KOPT-K1 (cell line): ENCODE data around the gene CEP250.

ENCODE experiments used
- H3K27ac ChIP-seq: fragments of 200-600 bp; sonication (generic); 2 replicates; pipeline ENCODE4 v1.5.1; 2016; ENCODE audit warnings: antibody characterized with exemption, mild to moderate bottlenecking, low read depth, low read length; ENCODE audit not compliant: poor library complexity, severe bottlenecking
- H3K36me3 ChIP-seq: fragments of 200-600 bp; sonication (generic); 2 replicates; pipeline ENCODE4 v1.5.1; 2017; ENCODE audit warnings: antibody characterized with exemption, mild to moderate bottlenecking, low read length, moderate library complexity; ENCODE audit not compliant: insufficient read depth
- H3K9me3 ChIP-seq: fragments of 200-600 bp; sonication (generic); 2 replicates; pipeline ENCODE4 v1.5.1; 2017; ENCODE audit warnings: antibody characterized with exemption, low read length, mild to moderate bottlenecking; ENCODE audit not compliant: insufficient read depth, poor library complexity, severe bottlenecking

Gene CEP250

DNA sequence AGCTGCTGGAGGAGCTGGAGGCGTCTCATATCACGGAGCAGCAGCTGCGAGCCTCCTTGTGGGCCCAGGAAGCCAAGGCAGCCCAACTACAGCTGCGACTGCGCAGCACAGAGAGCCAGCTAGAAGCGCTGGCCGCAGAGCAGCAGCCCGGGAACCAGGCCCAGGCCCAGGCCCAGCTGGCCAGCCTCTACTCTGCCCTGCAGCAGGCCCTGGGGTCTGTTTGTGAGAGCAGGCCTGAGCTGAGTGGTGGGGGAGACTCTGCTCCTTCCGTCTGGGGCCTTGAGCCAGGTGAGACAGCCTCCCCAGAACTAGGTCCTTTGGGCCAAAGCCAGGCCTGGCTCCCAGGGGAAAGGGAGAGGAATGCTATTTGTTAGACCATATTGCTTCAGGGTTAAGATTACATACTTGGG is 42.4 kb downstream of the CEP250 start:
- Histone ChIP-seq H3K9me3 (no peaks in the 10 kb centered on the region), H3K36me3 (peaks cover 100% of the 10 kb centered on the region), H3K27ac (no peak overlapping the region)

DNA sequence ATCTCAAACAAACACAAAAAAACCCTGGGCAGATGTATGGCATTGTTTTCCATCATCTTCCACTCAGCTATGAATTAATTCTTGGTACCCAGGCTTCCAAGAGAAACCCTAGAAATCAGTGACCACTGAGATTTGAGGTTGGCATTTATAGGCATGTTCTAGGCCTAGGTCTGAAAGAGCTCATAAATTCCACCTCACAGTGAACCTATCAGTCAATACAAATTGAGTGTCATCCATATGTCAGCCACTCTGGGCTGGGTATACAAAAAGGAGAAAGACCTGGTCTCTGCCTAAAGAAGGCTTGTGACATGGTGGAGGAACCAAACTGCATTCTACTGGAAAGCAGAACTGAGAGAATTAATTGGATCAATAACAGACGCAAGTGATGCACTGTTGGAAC is 43.9 kb downstream of the CEP250 start:
- H3K27ac ChIP-seq, result no peak overlapping the region
- H3K36me3 ChIP-seq, result peaks cover 100% of the 10 kb centered on the region
- H3K9me3 ChIP-seq, result no peaks in the 10 kb centered on the region

DNA sequence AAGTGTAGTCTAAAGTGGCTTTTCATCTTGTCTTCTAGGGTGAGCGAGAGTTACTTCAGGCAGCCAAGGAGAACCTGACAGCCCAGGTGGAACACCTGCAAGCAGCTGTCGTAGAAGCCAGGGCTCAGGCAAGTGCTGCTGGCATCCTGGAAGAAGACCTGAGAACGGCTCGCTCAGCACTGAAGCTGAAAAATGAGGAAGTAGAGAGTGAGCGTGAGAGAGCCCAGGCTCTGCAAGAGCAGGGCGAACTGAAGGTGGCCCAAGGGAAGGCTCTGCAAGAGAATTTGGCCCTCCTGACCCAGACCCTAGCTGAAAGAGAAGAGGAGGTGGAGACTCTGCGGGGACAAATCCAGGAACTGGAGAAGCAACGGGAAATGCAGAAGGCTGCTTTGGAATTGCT is 47.0 kb downstream of the CEP250 start:
- Histone ChIP-seq H3K27ac (no peak overlapping the region), H3K36me3 (peaks cover 100% of the 10 kb centered on the region), H3K9me3 (no peaks in the 10 kb centered on the region)

DNA sequence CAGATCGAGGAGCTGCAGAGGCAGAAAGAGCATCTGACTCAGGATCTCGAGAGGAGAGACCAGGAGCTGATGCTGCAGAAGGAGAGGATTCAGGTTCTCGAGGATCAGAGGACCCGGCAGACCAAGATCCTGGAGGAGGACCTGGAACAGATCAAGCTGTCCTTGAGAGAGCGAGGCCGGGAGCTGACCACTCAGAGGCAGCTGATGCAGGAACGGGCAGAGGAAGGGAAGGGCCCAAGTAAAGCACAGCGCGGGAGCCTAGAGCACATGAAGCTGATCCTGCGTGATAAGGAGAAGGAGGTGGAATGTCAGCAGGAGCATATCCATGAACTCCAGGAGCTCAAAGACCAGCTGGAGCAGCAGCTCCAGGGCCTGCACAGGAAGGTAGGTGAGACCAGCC is 47.9 kb downstream of the CEP250 start:
- no peak overlapping the region for H3K27ac ChIP-seq
- no peaks in the 10 kb centered on the region for H3K9me3 ChIP-seq
- peaks cover 100% of the 10 kb centered on the region for H3K36me3 ChIP-seq

DNA sequence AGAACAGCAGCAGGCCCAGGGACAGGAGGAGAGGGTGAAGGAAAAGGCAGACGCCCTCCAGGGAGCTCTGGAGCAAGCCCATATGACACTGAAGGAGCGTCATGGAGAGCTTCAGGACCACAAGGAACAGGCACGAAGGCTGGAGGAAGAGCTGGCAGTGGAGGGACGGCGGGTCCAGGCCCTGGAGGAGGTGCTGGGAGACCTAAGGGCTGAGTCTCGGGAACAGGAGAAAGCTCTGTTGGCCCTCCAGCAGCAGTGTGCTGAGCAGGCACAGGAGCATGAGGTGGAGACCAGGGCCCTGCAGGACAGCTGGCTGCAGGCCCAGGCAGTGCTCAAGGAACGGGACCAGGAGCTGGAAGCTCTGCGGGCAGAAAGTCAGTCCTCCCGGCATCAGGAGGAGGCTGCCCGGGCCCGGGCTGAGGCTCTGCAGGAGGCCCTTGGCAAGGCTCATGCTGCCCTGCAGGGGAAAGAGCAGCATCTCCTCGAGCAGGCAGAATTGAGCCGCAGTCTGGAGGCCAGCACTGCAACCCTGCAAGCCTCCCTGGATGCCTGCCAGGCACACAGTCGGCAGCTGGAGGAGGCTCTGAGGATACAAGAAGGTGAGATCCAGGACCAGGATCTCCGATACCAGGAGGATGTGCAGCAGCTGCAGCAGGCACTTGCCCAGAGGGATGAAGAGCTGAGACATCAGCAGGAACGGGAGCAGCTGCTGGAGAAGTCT is 48.6 kb downstream of the CEP250 start:
- Histone ChIP-seq H3K36me3 (peaks cover 100% of the 10 kb centered on the region), H3K9me3 (no peaks in the 10 kb centered on the region), H3K27ac (no peak overlapping the region)

DNA sequence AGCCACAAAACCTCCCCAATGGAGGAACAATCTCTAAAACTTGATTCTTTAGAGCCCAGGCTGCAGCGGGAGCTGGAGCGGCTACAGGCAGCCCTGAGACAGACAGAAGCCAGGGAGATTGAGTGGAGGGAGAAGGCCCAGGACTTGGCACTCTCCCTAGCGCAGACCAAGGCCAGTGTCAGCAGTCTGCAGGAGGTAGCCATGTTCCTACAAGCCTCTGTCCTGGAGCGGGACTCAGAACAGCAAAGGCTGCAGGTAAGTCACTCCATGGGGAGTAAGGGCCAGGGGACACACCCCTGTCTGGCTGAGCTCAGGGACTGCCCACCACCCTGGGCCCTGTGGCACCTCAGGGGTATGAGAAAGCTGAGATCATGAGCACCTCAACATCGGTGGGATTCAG is 49.4 kb downstream of the CEP250 start:
- H3K36me3 ChIP-seq, result peaks cover 100% of the 10 kb centered on the region
- H3K9me3 ChIP-seq, result no peaks in the 10 kb centered on the region
- no peak overlapping the region for H3K27ac ChIP-seq

DNA sequence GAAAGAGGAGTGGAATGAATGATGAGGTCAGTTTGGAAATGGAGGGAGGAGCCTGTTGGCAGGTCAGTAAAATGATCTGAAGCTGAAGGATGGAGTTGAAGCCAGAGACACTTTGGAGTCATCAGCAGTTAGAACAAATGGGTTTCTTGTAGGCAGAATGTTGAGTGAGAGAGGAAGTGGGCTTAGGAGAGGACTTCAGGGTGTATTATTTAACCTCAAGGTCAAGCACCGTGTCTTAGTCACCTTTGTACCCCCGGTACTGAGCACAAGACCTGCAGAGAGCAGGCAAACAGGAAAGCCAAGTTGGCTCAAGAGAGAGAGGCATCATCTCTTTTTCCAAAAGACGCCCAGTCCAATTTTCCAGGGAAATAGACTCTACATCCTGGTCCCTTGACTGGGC is 50.8 kb downstream of the CEP250 start:
- Histone ChIP-seq H3K27ac (no peak overlapping the region), H3K36me3 (peaks cover 100% of the 10 kb centered on the region), H3K9me3 (no peaks in the 10 kb centered on the region)

DNA sequence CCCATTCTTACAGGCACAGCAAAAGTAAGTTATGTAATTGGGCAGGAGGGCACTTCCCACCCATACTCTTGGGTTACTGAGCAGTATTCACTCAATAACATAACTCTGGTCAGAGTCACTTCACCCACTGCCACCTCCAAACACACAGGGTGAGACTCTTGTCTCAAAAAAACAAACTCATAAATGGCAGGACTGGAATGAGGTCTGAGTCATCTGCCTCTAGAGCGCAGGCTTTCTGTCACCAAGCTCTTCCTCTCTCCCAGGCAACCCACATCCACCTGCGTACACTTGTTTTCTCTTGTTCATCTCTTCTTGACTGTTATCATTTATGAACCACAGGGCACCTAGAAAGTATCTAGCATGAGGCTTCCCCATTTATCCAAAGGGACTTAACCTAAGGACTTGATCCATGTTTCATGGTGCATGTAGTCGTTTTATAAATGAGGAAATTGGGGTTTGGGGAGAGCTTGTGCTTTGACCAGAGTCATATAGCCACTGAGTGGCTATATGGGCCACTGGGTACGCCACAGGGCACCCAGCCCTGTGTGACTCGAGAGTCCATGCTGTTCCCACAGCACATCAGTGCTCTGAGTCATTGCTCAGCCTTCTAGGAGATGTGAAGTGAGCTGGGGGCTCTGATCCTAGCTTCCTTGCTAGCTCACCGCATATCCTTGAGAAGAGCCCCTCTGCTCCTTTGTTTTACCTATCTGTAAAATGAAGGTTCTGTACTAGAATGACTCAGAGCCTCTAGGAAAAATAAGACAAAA is 51.7 kb downstream of the CEP250 start:
- Histone ChIP-seq H3K27ac (no peak overlapping the region), H3K36me3 (peaks cover 100% of the 10 kb centered on the region)

DNA sequence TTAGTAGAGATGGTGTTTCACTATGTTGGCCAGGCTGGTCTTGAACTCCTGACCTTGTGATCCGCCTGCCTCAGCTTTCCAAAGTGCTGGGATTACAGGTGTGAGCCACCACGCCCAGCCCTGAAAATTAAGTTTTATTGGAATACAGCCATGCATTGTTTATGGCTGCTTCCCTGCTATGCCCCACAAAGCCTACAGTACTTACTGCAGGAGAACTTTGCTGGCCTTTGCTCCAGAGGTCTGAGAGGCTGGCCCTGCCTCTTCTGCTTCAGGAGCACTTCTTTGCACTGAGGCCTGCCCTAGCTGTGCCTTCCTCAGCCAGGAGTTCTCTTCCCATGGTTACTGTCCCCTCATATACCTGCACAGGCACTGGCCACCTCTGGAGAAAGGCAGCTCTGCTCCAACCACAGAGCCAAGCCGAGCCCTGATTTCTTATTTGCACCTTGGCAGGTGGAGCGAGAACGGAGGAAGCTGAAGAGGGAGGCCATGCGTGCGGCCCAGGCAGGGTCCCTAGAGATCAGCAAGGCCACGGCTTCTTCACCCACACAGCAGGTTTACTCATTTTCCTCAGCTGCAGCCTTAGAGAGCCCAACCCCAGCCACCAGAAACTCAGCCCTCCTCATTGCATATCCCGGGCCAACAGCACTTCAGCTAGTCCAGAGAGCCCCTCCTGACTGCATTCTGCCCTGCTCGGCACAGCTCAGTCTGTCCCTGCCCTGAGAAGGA is 53.3 kb downstream of the CEP250 start:
- H3K27ac ChIP-seq, result no peak overlapping the region
- H3K36me3 ChIP-seq, result peaks cover 100% of the 10 kb centered on the region
- no peaks in the 10 kb centered on the region for H3K9me3 ChIP-seq

More for the DNA sequence above, 51.7 kb downstream of the CEP250 start:
- no peaks in the 10 kb centered on the region for H3K9me3 ChIP-seq

DNA sequence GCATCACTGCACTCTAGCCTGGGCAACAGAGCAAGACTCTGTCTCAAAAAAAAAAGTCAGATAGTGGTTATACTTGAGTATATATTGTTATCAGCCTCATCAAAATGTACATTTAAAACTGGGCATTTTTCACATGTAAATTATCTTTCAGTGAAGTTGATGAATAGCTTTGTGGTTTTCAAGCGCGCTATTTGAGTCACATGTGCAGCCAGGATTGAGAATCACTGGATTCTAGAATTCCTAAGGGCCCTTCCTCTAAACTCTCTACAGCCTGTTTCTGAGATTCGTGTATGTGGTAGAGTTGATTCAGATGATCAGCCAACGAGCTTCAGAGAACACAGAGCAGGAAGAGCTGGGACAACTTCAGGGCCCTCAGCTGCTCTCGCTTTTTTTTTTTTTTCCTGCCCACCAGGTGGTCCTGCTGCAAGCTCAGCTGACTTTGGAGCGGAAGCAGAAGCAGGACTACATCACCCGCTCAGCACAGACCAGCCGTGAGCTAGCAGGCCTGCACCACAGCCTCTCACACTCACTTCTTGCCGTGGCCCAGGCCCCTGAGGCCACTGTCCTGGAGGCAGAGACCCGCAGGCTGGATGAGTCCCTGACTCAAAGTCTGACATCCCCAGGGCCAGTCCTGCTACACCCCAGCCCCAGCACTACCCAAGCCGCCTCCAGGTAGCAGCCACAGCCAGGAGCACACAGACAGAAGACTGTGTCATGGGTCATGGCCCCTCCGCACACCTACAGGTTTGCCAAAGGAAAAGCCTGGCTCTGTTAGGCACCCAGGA is 55.7 kb downstream of the CEP250 start:
- H3K27ac ChIP-seq, result no peak overlapping the region
- peaks cover 98% of the 10 kb centered on the region for H3K36me3 ChIP-seq
- no peaks in the 10 kb centered on the region for H3K9me3 ChIP-seq

DNA sequence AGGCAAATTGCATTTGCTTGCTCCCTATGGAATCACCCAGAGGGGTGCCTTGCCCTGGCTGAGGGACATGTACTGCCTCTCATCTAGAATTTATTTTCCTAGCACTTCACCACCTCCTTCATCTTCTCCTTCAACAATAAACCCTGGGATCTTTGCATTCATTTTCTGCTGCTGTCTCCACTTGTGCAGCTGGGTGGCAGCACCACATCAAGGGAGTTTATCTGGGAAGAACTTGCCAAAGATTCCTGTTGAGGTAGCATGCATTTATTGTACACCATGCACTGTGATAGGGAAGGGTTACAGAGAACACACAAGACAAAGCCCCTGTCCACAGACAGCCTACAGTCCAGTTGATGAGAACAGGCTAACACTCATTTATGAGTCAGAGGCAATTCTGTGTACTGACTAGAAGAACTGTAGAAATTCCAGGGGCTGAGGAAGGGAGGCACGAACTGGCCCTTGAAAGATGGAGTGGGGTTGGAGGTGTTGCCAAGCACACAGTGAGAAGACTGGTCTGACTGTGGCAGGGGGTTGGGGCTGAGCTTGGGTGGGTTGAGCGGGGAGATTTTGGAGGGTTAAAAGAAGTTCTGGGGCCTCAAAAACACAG is 56.5 kb downstream of the CEP250 start:
- H3K27ac ChIP-seq, result no peak overlapping the region
- peaks cover 91% of the 10 kb centered on the region for H3K36me3 ChIP-seq
- H3K9me3 ChIP-seq, result no peaks in the 10 kb centered on the region

DNA sequence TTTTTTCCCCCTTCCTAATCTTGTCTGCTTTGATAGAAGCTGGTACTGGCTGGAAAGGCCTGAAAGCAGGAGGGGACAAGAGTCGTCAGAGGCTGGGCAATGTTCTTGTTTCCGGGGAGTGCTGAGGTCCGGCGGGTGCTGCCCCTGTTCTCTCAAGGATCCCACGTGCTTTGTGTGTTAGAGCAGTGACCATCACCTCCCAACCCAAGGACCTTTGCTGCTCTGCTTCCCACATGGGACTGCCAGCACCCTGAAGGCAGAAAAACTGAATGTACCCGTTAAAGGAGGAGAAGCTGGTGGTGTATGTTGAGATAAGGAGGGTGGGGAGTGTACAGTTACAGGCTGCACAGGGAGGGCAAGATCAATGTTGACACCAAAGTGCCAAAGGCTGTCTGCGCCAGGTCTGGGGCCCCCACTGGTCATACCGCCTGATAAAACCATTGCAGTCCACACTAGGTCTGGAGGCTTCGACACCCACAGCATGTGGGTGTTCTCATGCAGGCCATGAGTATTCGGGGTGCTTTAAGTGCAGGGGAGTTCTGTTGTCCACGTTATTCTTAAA is 59.1 kb downstream of the CEP250 start:
- Histone ChIP-seq H3K27ac (no peak overlapping the region), H3K36me3 (peaks cover 65% of the 10 kb centered on the region), H3K9me3 (no peaks in the 10 kb centered on the region)

DNA sequence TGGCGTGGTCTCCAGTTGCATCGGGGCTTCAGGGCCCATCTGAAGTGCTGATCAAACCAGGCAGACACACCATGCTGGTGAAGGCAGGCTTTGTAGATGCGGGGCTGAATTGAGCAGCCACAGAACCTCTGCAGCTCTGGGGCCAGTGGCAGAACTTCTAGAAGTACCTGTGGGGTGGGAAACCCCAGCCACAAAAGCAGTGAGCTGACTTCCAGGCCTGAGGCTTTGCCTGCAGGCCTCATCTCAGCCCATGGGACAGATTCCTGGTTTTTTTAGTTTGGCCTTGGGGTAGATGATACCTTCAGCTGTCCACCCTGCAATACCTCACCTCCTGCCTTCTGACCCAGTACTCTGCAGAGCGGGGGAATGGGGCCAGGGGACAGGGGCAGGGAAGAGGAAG is 59.9 kb downstream of the CEP250 start:
- H3K36me3 ChIP-seq, result peaks cover 56% of the 10 kb centered on the region
- no peaks in the 10 kb centered on the region for H3K9me3 ChIP-seq
- no peak overlapping the region for H3K27ac ChIP-seq

DNA sequence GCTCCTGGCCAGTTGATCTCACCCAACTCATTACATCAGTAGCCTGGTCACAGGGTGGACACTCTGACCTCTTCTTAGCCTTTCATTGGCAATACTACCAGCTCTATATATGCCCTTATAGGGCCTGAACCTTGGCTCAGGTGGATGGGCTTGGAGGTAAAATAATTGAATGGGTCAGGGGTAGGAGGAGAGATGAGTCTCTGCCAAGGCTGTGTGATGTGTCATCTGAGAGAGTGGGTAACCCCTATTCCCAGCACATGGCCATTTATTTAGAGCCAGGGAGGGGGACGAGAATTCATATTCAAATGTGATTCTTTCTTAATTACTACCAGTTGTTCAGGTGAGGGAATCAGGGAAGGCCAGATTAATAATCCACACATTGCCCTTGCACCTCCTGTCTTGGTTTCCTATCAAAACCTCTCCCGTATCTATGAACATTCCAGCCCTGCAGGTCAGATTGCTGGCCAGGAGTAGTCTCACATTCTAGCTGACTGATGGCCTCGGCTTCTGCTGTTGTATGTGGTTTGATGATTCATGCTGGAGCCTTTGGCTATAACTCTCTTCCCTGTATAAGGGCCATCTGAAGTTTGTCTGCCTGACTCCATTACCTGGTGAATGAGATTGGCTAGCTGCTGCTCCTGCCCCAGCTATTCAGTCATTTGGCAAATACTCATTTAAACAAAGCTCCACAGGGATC is 60.7 kb downstream of the CEP250 start:
- no peak overlapping the region for H3K27ac ChIP-seq
- no peaks in the 10 kb centered on the region for H3K9me3 ChIP-seq
- H3K36me3 ChIP-seq, result peaks cover 49% of the 10 kb centered on the region
